Thyroid gland (tissue), 4 donors: ENCODE data around the gene KRTAP4-6. TPM values are rescaled to one million over a fixed set of nuclear protein-coding genes. Genes with fewer than 3 reads are reported as not detected.
"Not testable (repeated sequence)": the region's sequence is repeated elsewhere in the genome, so short reads cannot be mapped to it uniquely, and the experiment has no call there.

ENCODE experiments used
- DNase-seq, 2 donors: peaks; one replicate each; pipeline ENCODE4 v3.0.0-alpha.2; 2019
- H3K27ac ChIP-seq, 3 donors: fragments of 200-600 bp; sonication (generic); 1 replicate in 2 of 3; 2 replicates in 1 of 3; pipeline ENCODE4 v1.5.1; 2016 to 2019; ENCODE audit warnings: mild to moderate bottlenecking in 1 of 3, moderate library complexity in 1 of 3
- H3K27me3 ChIP-seq: fragments of 200-600 bp; sonication (generic); one replicate; pipeline ENCODE4 v1.5.1; 2019
- H3K36me3 ChIP-seq, 2 donors: fragments of 200-600 bp; sonication (generic); one replicate each; pipeline ENCODE4 v1.5.1; 2016 to 2019
- H3K4me1 ChIP-seq, 2 donors: fragments of 200-600 bp; sonication (generic); one replicate each; pipeline ENCODE4 v1.5.1; 2017 to 2019
- H3K4me3 ChIP-seq, 3 donors: fragments of 200-600 bp; sonication (generic); replicated peaks in 1 of 3; 1 replicate in 2 of 3; 2 replicates in 1 of 3; pipeline ENCODE4 v1.5.1; 2016; ENCODE audit warnings: mild to moderate bottlenecking in 1 of 3
- H3K9me3 ChIP-seq: fragments of 200-600 bp; sonication (generic); one replicate; pipeline ENCODE4 v1.5.1; 2017
- POLR2A ChIP-seq, 2 donors: fragments of 450-650 bp; IDR thresholded peaks; one replicate each; pipeline ENCODE4 v1.6.1; 2017; ENCODE audit warnings: antibody characterized with exemption in 2 of 2, mild to moderate bottlenecking in 2 of 2, moderate library complexity in 1 of 2
- WGBS, 2 donors: methylation state at CpG; one replicate each; pipeline ENCODE4 v1.1.5; 2017; 5-methylcytosine and 5-hydroxymethylcytosine counted together
- intact Hi-C: fragments of 100-400 bp; cut with DNase I; formaldehyde crosslinking; loops from one replicate; pipeline ENCODE4 v1.15.1; 2023
- small RNA-seq: library from RNA; depleted of rRNA; stranded (forward); fragments of <200 nt; gene quantifications from one replicate; pipeline ENCODE3, GENCODE V24; 2016
- total RNA-seq, 4 donors: library from RNA; depleted of rRNA; stranded (reverse); fragments of >200 nt; gene quantifications; one replicate each; pipeline ENCODE4 v1.2.3, GENCODE V29; 2016
- TF ChIP-seq, protein P1 (sequence below), 6 experiments: fragments of 200-600 bp in 3 of 6; fragments of 450-650 bp in 3 of 6; sonication (generic) in 3 of 6; IDR thresholded peaks; one replicate each; pipeline ENCODE4 v1.5.1; 2016 to 2019; ENCODE audit warnings: antibody characterized with exemption in 6 of 6, mild to moderate bottlenecking in 2 of 6, inconsistent platforms in 1 of 6, moderate library complexity in 1 of 6

Gene KRTAP4-6
- total RNA-seq, 4 donors from 2014 or later = not detected

DNA sequence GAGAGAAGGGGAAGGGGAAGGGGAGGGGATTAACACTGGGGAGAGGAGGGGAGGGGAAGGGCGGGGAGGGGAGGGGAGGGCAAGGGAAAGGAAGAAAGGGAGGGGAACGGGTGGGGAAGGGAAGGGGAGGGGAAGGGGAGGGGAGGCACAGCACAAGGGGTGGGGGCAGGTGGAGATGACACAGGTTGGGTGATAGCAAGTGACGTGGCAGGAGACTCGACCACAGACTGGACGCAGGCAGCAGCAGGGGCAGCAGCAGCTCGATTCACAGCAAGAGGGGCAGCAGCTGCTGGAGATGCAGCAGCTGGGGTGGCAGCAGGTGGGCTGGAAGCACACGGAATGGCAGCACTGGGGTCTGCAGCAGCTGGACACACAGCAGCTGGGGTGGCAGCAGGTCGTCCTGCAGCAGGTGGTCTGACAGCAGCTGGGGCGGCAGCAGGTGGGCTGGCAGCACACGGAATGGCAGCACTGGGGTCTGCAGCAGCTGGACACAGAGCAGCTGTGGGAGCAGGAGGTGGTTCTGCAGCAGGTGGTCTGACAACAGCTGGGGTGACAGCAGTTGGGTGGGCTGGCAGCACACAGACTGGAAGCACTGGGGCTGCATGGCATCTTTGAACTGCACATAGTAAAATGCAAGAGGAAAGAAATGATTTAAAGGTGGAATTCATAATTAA is 38.6 kb downstream of the KRTAP4-6 start, which contains the start of gene KRTAP4-16:
Gene KRTAP4-16, minus strand, starts transcription at position 624 of the 674 bp plus-strand sequence. Its CDS starts 0 bp downstream, at position 624.
- no peak for DNase-seq
- H3K4me1 ChIP-seq = no peaks in the 10 kb centered on the region
- no peaks in the 10 kb centered on the region for H3K36me3 ChIP-seq
- H3K9me3 ChIP-seq = no peaks in the 10 kb centered on the region
- no peaks in the 10 kb centered on the region for H3K27me3 ChIP-seq
- intact Hi-C loops = no loop called here
- H3K27ac ChIP-seq = no peak within 1 kb of the TSS
- 56 to 63% methylated on average over 8 to 10 of the region's 10 CpGs for WGBS, 2 donors
- TF ChIP-seq, protein P1, sequence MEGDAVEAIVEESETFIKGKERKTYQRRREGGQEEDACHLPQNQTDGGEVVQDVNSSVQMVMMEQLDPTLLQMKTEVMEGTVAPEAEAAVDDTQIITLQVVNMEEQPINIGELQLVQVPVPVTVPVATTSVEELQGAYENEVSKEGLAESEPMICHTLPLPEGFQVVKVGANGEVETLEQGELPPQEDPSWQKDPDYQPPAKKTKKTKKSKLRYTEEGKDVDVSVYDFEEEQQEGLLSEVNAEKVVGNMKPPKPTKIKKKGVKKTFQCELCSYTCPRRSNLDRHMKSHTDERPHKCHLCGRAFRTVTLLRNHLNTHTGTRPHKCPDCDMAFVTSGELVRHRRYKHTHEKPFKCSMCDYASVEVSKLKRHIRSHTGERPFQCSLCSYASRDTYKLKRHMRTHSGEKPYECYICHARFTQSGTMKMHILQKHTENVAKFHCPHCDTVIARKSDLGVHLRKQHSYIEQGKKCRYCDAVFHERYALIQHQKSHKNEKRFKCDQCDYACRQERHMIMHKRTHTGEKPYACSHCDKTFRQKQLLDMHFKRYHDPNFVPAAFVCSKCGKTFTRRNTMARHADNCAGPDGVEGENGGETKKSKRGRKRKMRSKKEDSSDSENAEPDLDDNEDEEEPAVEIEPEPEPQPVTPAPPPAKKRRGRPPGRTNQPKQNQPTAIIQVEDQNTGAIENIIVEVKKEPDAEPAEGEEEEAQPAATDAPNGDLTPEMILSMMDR (IDR thresholded peaks at IDR 0.05) = no peak
- TF ChIP-seq POLR2A (IDR thresholded peaks at IDR 0.05) = no peak
- no peak within 1 kb of the TSS for H3K4me3 ChIP-seq

- WGBS, 2 donors = 68 to 74% methylated on average over 7 of the region's 7 CpGs
- H3K4me3 ChIP-seq, H3K27ac ChIP-seq, H3K4me1 ChIP-seq, DNase-seq, intact Hi-C loops, H3K9me3 ChIP-seq, H3K36me3 ChIP-seq, H3K27me3 ChIP-seq: not testable (repeated sequence)
These were observed 40.5 kb downstream of the KRTAP4-6 start for GRCh38 chr17:41099682-41100480.

- no peaks in the 10 kb centered on the region for H3K9me3 ChIP-seq
- intact Hi-C loops = no loop called here
- 93 to 94% methylated on average over 6 of the region's 6 CpGs for WGBS, 2 donors
- no peaks in the 10 kb centered on the region for H3K4me1 ChIP-seq
- no peaks in the 10 kb centered on the region for H3K36me3 ChIP-seq
- no peak overlapping the region for H3K27ac ChIP-seq
- H3K4me3 ChIP-seq = no peak overlapping the region
- no peak for DNase-seq
- no peaks in the 10 kb centered on the region for H3K27me3 ChIP-seq
- TF ChIP-seq, protein P1 (IDR thresholded peaks at IDR 0.05) = no peak
- no peak for TF ChIP-seq POLR2A (IDR thresholded peaks at IDR 0.05)
These were observed 41.9 kb downstream of the KRTAP4-6 start for GRCh38 chr17:41098481-41098880.

DNA sequence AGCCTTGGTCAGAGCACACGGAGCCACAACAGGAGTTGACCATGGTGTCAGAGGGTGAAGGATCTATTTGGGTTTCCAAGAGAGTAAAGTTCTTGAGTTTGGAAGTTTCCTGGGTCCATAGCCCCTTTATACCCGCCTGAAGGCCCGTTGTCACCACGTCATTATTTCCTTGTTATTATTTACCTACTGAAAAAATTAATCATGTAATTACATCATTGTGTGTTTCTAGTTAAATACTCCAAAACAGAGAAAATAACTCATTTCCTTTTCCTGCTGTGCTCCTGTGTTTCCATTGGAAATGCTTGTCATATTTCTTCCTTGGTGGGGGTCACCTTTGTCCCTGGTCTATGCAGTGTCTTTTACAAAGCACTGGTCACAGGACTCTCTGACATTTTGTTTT is 42.3 kb downstream of the KRTAP4-6 start, which contains the start of gene KRTAP4-8:
Gene KRTAP4-8, minus strand, starts transcription at position 101 of the 400 bp plus-strand sequence. Its CDS starts 58 bp downstream, at position 43.
- TF ChIP-seq POLR2A (IDR thresholded peaks at IDR 0.05) = no peak
- TF ChIP-seq, protein P1 (IDR thresholded peaks at IDR 0.05) = no peak
- Histone ChIP-seq H3K27me3 (no peaks in the 10 kb centered on the region), H3K9me3 (no peaks in the 10 kb centered on the region), H3K4me1 (no peaks in the 10 kb centered on the region), H3K36me3 (no peaks in the 10 kb centered on the region), H3K27ac (no peak within 1 kb of the TSS), H3K4me3 (no peak within 1 kb of the TSS)
- 75% methylated on average over 4 of the region's 4 CpGs for WGBS, 2 donors
- no peak for DNase-seq
- intact Hi-C loops = no loop called here

- TF ChIP-seq POLR2A (IDR thresholded peaks at IDR 0.05) = no peak
- TF ChIP-seq, protein P1 (IDR thresholded peaks at IDR 0.05) = no peak
- Histone ChIP-seq H3K4me1 (no peaks in the 10 kb centered on the region), H3K36me3 (no peaks in the 10 kb centered on the region), H3K9me3 (no peaks in the 10 kb centered on the region), H3K4me3 (no peak overlapping the region), H3K27ac (no peak overlapping the region), H3K27me3 (no peaks in the 10 kb centered on the region)
- 47 to 55% methylated on average over 7 of the region's 7 CpGs for WGBS, 2 donors
- DNase-seq = no peak
- intact Hi-C loops = no loop called here
These were observed 44.3 kb downstream of the KRTAP4-6 start for GRCh38 chr17:41096055-41096454.

Small RNAs within 50 kb of the gene (small RNA-seq; reads per million reads assigned to genes)
- not detected for gene KRTAP4-17P

Other genes starting within 250 kb of the KRTAP4-6 start
- 1 to 10 TPM in 1 of 4 donors, not detected in 3; 4.6 TPM for gene KRT23, start 202.9 kb downstream of the KRTAP4-6 start, total RNA-seq
- gene KRT39, start 173.6 kb downstream of the KRTAP4-6 start, total RNA-seq = not detected
- gene KRT40, start 156.2 kb downstream of the KRTAP4-6 start, total RNA-seq = not detected
- gene KRTAP3-3, start 146.4 kb downstream of the KRTAP4-6 start, total RNA-seq = not detected
- not detected for gene KRTAP3-2, start 140.6 kb downstream of the KRTAP4-6 start, total RNA-seq
- gene KRTAP3-1, start 131.4 kb downstream of the KRTAP4-6 start, total RNA-seq = not detected
- gene KRTAP1-5, start 113.3 kb downstream of the KRTAP4-6 start, total RNA-seq = not detected
- gene KRTAP1-4, start 110.3 kb downstream of the KRTAP4-6 start, total RNA-seq = not detected
- gene KRTAP1-3, start 105.7 kb downstream of the KRTAP4-6 start, total RNA-seq = not detected
- gene KRTAP1-1, start 99.1 kb downstream of the KRTAP4-6 start, total RNA-seq = not detected
- not detected for gene KRTAP2-1, start 93.2 kb downstream of the KRTAP4-6 start, total RNA-seq
- not detected for gene KRTAP2-2, start 85.3 kb downstream of the KRTAP4-6 start, total RNA-seq
- not detected for gene KRTAP2-3, start 80.4 kb downstream of the KRTAP4-6 start, total RNA-seq
- gene KRTAP2-4, start 74.7 kb downstream of the KRTAP4-6 start, total RNA-seq = not detected
- gene KRTAP4-7, start 56.4 kb downstream of the KRTAP4-6 start, total RNA-seq = not detected
- not detected for gene KRTAP4-8, start 42.4 kb downstream of the KRTAP4-6 start, total RNA-seq
- gene KRTAP4-16, start 38.3 kb downstream of the KRTAP4-6 start, total RNA-seq = not detected
- gene KRTAP4-9, start 35.2 kb downstream of the KRTAP4-6 start, total RNA-seq = not detected
- gene KRTAP4-11, start 22.2 kb downstream of the KRTAP4-6 start, total RNA-seq = not detected
- gene KRTAP4-12, start 16.4 kb downstream of the KRTAP4-6 start, total RNA-seq = not detected
- not detected for gene KRTAP4-5, start 9.3 kb upstream of the KRTAP4-6 start, total RNA-seq
- not detected for gene KRTAP4-4, start 20.2 kb upstream of the KRTAP4-6 start, total RNA-seq
- not detected for gene KRTAP4-3, start 27.7 kb upstream of the KRTAP4-6 start, total RNA-seq
- gene KRTAP4-2, start 37.7 kb upstream of the KRTAP4-6 start, total RNA-seq = not detected
- not detected for gene KRTAP4-1, start 44.4 kb upstream of the KRTAP4-6 start, total RNA-seq
- not detected for gene KRTAP9-1, start 49.3 kb upstream of the KRTAP4-6 start, total RNA-seq
- not detected for gene KRTAP9-2, start 86.1 kb upstream of the KRTAP4-6 start, total RNA-seq
- gene KRTAP9-3, start 91.9 kb upstream of the KRTAP4-6 start, total RNA-seq = not detected
- gene KRTAP9-8, start 97.5 kb upstream of the KRTAP4-6 start, total RNA-seq = not detected
- not detected for gene KRTAP9-4, start 109.1 kb upstream of the KRTAP4-6 start, total RNA-seq
- gene KRTAP9-9, start 114.8 kb upstream of the KRTAP4-6 start, total RNA-seq = not detected
- gene KRTAP9-6, start 124.8 kb upstream of the KRTAP4-6 start, total RNA-seq = not detected
- gene KRTAP9-7, start 135.2 kb upstream of the KRTAP4-6 start, total RNA-seq = not detected
- not detected for gene KRTAP29-1, start 162.3 kb upstream of the KRTAP4-6 start, total RNA-seq
- gene KRTAP16-1, start 168.8 kb upstream of the KRTAP4-6 start, total RNA-seq = not detected
- not detected for gene KRTAP17-1, start 175.2 kb upstream of the KRTAP4-6 start, total RNA-seq
- gene KRT33A, start 210.3 kb upstream of the KRTAP4-6 start, total RNA-seq = not detected
- not detected for gene KRT33B, start 229.3 kb upstream of the KRTAP4-6 start, total RNA-seq
- not detected for gene KRT34, start 241.8 kb upstream of the KRTAP4-6 start, total RNA-seq